ENCODE data around the gene FRMPD1. TPM values are rescaled to one million over a fixed set of nuclear protein-coding genes. Genes with fewer than 3 reads are reported as not detected.

The FRMPD1 gene
- total RNA-seq, 1 donor from 2014 or later, result not detected

GRCh38 chr9:37787059-37787458 lies 136.3 kb downstream of the FRMPD1 start:
- peaks cover 18% of the 10 kb centered on the region for H3K36me3 ChIP-seq
- no peak overlapping the region for H3K27ac ChIP-seq
- H3K9me3 ChIP-seq, result no peaks in the 10 kb centered on the region
- H3K27me3 ChIP-seq, result no peaks in the 10 kb centered on the region
- no peak for ATAC-seq
- no peak overlapping the region for H3K4me3 ChIP-seq
- no peak for DNase-seq
- intact Hi-C loops (cut with DNase I), result no loop called here
- H3K4me1 ChIP-seq, result peaks cover 16% of the 10 kb centered on the region
- TF ChIP-seq CTCF (IDR thresholded peaks at IDR 0.05), result no peak

DNA sequence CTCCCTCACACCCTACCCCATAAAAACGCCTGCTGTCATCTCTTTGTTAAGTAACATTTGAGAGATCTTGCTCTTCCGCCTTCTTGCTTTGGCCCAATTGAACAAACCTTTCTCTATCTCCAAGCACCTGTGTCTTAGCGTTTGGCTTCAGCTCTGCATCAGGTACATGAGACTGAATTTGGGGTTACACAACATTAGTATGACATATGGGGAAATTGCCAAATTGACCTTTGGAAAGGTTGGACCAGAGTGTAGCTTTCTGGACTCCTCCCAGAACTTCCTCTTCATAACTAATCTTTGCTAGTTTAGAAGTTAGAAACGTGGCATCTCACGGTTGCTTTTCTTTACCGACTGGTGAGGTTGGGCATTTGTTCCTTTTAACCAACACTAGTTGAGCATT lies 137.6 kb downstream of the FRMPD1 start:
- Histone ChIP-seq H3K27ac (no peak overlapping the region), H3K4me1 (peaks cover 14% of the 10 kb centered on the region), H3K36me3 (peaks cover 5% of the 10 kb centered on the region), H3K27me3 (no peaks in the 10 kb centered on the region), H3K4me3 (no peak overlapping the region), H3K9me3 (no peaks in the 10 kb centered on the region)
- no peak for TF ChIP-seq CTCF (IDR thresholded peaks at IDR 0.05)
- no peak for DNase-seq
- no peak for ATAC-seq
- intact Hi-C loops (cut with DNase I), result no loop called here

- Histone ChIP-seq H3K4me1 (peaks cover 3% of the 10 kb centered on the region), H3K27ac (no peak overlapping the region), H3K36me3 (no peaks in the 10 kb centered on the region), H3K4me3 (no peak overlapping the region), H3K27me3 (no peaks in the 10 kb centered on the region), H3K9me3 (no peaks in the 10 kb centered on the region)
- ATAC-seq (no peak), DNase-seq (no peak)
- no peak for TF ChIP-seq CTCF (IDR thresholded peaks at IDR 0.05)
- intact Hi-C loops (cut with DNase I), result no loop called here
These were observed 139.3 kb downstream of the FRMPD1 start for GRCh38 chr9:37790096-37790495.

DNA sequence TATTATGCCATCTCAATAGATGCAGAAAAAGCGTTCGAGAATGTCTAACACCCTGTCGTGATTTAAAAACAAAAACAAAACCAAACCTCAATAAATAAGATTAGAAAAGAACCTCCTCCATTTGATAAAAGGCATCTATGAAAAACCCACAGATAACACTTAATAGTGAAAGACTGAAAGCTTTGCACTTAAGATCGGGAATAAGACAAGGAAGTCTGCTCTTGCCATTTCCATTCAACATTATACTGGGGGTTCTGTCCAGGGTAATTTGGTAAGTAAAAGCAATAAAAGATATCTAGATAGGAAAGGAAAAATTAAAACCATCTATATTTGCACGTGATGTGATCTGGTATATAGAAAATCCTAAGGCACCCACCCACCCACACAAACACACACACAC lies 141.4 kb downstream of the FRMPD1 start:
- Histone ChIP-seq H3K36me3 (no peaks in the 10 kb centered on the region), H3K27me3 (no peaks in the 10 kb centered on the region), H3K4me1 (no peaks in the 10 kb centered on the region), H3K9me3 (no peaks in the 10 kb centered on the region), H3K27ac (no peak overlapping the region), H3K4me3 (no peak overlapping the region)
- ATAC-seq, result no peak
- DNase-seq, result no peak
- intact Hi-C loops (cut with DNase I), result no loop called here
- no peak for TF ChIP-seq CTCF (IDR thresholded peaks at IDR 0.05)

GRCh38 chr9:37796232-37796631 lies 145.5 kb downstream of the FRMPD1 start:
- Histone ChIP-seq H3K27me3 (no peaks in the 10 kb centered on the region), H3K36me3 (no peaks in the 10 kb centered on the region), H3K4me3 (no peak overlapping the region), H3K4me1 (peaks cover 6% of the 10 kb centered on the region), H3K9me3 (no peaks in the 10 kb centered on the region), H3K27ac (no peak overlapping the region)
- no peak for TF ChIP-seq CTCF (IDR thresholded peaks at IDR 0.05)
- intact Hi-C loops (cut with DNase I), result no loop called here
- DNase-seq (no peak), ATAC-seq (no peak)

Other genes with a start within 250 kb of the FRMPD1 start
- 65.0 TPM for gene GRHPR, start 228.3 kb upstream of the FRMPD1 start, total RNA-seq
- gene ZBTB5, start 185.5 kb upstream of the FRMPD1 start, total RNA-seq, result 10.1 TPM
- 16.6 TPM for gene POLR1E, start 165.0 kb upstream of the FRMPD1 start, total RNA-seq
- gene FBXO10, start 74.6 kb upstream of the FRMPD1 start, total RNA-seq, result 8.0 TPM
- gene TOMM5, start 58.4 kb upstream of the FRMPD1 start, total RNA-seq, result 60.7 TPM
- 11.8 TPM for gene TRMT10B, start 102.9 kb downstream of the FRMPD1 start, total RNA-seq
- 23.7 TPM for gene EXOSC3, start 134.1 kb downstream of the FRMPD1 start, total RNA-seq
- 25.2 TPM for gene DCAF10, start 149.8 kb downstream of the FRMPD1 start, total RNA-seq

Data from upper lobe of right lung (tissue), 1 donor.